Breast epithelium (tissue), 4 donors: ENCODE measurements around the gene LYRM4. TPM values are rescaled to one million over a fixed set of nuclear protein-coding genes. Genes with fewer than 3 reads are reported as not detected.

Experiments used
- DNase-seq, 2 donors: peaks; one replicate each; pipeline ENCODE4 v3.0.0-alpha.2; 2019; ENCODE audit warnings: low spot score in 2 of 2
- H3K27ac ChIP-seq, 2 donors: fragments of 200-600 bp; sonication (generic) in 1 of 2; one replicate each; pipeline ENCODE4 v1.5.1; 2016 to 2019; ENCODE audit warnings: mild to moderate bottlenecking in 1 of 2
- H3K27me3 ChIP-seq, 2 donors: fragments of 200-600 bp; sonication (generic) in 1 of 2; one replicate each; pipeline versions ENCODE4 v1.5.1 to v1.6.0; 2017 to 2019; ENCODE audit warnings: control low read depth in 1 of 2, mild to moderate bottlenecking in 1 of 2
- H3K36me3 ChIP-seq: fragments of 200-600 bp; one replicate; pipeline ENCODE4 v1.5.1; 2019
- H3K4me1 ChIP-seq, 2 donors: fragments of 200-600 bp; sonication (generic); one replicate each; pipeline ENCODE4 v1.5.1; 2016 to 2019; ENCODE audit warnings: control low read depth in 1 of 2
- H3K4me3 ChIP-seq, 3 donors: fragments of 200-600 bp; sonication (generic); 1 replicate in 2 of 3; 2 replicates in 1 of 3; pipeline ENCODE4 v1.5.1; 2016 to 2019; ENCODE audit warnings: mild to moderate bottlenecking in 3 of 3, moderate library complexity in 2 of 3
- H3K9me3 ChIP-seq, 2 donors: fragments of 200-600 bp; sonication (generic) in 1 of 2; one replicate each; pipeline ENCODE4 v1.5.1; 2016 to 2019; ENCODE audit warnings: control low read depth in 1 of 2
- CTCF ChIP-seq, 3 donors: fragments of 450-650 bp; IDR thresholded peaks; one replicate each; pipeline ENCODE4 v1.5.1; 2016 to 2017; ENCODE audit warnings: antibody characterized with exemption in 3 of 3, mild to moderate bottlenecking in 3 of 3, moderate library complexity in 3 of 3
- POLR2A ChIP-seq: fragments of 450-650 bp; IDR thresholded peaks from one replicate; pipeline ENCODE4 v1.6.1; 2016; ENCODE audit warnings: antibody characterized with exemption, mild to moderate bottlenecking, moderate library complexity
- POLR2AphosphoS5 ChIP-seq, 3 donors: sonication (generic); formaldehyde crosslinking; IDR thresholded peaks; one replicate each; pipeline ENCODE4 v1.6.1; 2017; ENCODE audit warnings: antibody characterized with exemption in 3 of 3
- intact Hi-C: fragments of 100-400 bp; cut with DNase I; formaldehyde crosslinking; loops from one replicate; pipeline ENCODE4 v1.15.1; 2023; ENCODE audit warnings: low total_unique reads
- total RNA-seq, 3 donors: library from RNA; depleted of rRNA; stranded (reverse); fragments of >200 nt; gene quantifications; one replicate each; pipeline ENCODE4 v1.1.0, GENCODE V29; 2016

LYRM4 gene
- total RNA-seq, 3 donors from 2014 or later, result 24.4 to 38.0 (median 25.0) TPM

- Histone ChIP-seq H3K4me1 (peaks cover 0 to 1% of the 10 kb centered on the region in 2 donors), H3K36me3 (no peaks in the 10 kb centered on the region), H3K27me3 (no peaks in the 10 kb centered on the region), H3K4me3 (no peak overlapping the region), H3K27ac (no peak overlapping the region), H3K9me3 (no peaks in the 10 kb centered on the region)
- no peak for TF ChIP-seq CTCF (IDR thresholded peaks at IDR 0.05)
- no peak for TF ChIP-seq POLR2A
- no peak for TF ChIP-seq POLR2AphosphoS5 (IDR thresholded peaks at IDR 0.05)
- intact Hi-C loops, result no loop called here
- DNase-seq, result no peak
These were observed 61.5 kb downstream of the LYRM4 start for GRCh38 chr6:5199283-5199682.

GRCh38 chr6:5197084-5197483, 63.7 kb downstream of the LYRM4 start:
- Histone ChIP-seq H3K27me3 (no peaks in the 10 kb centered on the region), H3K4me1 (no peaks in the 10 kb centered on the region), H3K4me3 (no peak overlapping the region), H3K9me3 (no peaks in the 10 kb centered on the region), H3K36me3 (no peaks in the 10 kb centered on the region), H3K27ac (no peak overlapping the region)
- DNase-seq, result no peak
- TF ChIP-seq POLR2A (no peak), POLR2AphosphoS5 (IDR thresholded peaks at IDR 0.05) (no peak), CTCF (IDR thresholded peaks at IDR 0.05) (no peak)
- intact Hi-C loops, result no loop called here

- Histone ChIP-seq H3K27ac (no peak overlapping the region), H3K9me3 (no peaks in the 10 kb centered on the region), H3K36me3 (no peaks in the 10 kb centered on the region), H3K4me1 (no peaks in the 10 kb centered on the region), H3K27me3 (no peaks in the 10 kb centered on the region), H3K4me3 (no peak overlapping the region)
- TF ChIP-seq POLR2AphosphoS5 (IDR thresholded peaks at IDR 0.05) (no peak), CTCF (IDR thresholded peaks at IDR 0.05) (no peak), POLR2A (no peak)
- intact Hi-C loops, result no loop called here
- no peak for DNase-seq
These were observed 68.5 kb downstream of the LYRM4 start for GRCh38 chr6:5192135-5192794.

- Histone ChIP-seq H3K27me3 (no peaks in the 10 kb centered on the region), H3K4me3 (no peak overlapping the region), H3K27ac (no peak overlapping the region), H3K36me3 (no peaks in the 10 kb centered on the region), H3K4me1 (no peaks in the 10 kb centered on the region), H3K9me3 (no peaks in the 10 kb centered on the region)
- intact Hi-C loops, result no loop called here
- TF ChIP-seq CTCF (IDR thresholded peaks at IDR 0.05) (no peak), POLR2A (no peak), POLR2AphosphoS5 (IDR thresholded peaks at IDR 0.05) (no peak)
- no peak for DNase-seq
These were observed 69.0 kb downstream of the LYRM4 start for GRCh38 chr6:5191722-5192121.

GRCh38 chr6:5191222-5191621, 69.5 kb downstream of the LYRM4 start:
- Histone ChIP-seq H3K9me3 (no peaks in the 10 kb centered on the region), H3K36me3 (no peaks in the 10 kb centered on the region), H3K27ac (no peak overlapping the region), H3K27me3 (no peaks in the 10 kb centered on the region), H3K4me1 (no peaks in the 10 kb centered on the region), H3K4me3 (no peak overlapping the region)
- DNase-seq, result no peak
- TF ChIP-seq POLR2A (no peak), CTCF (IDR thresholded peaks at IDR 0.05) (no peak), POLR2AphosphoS5 (IDR thresholded peaks at IDR 0.05) (no peak)
- intact Hi-C loops, result no loop called here
